ENCODE measurements around the gene PDE2A. TPM values are rescaled to one million over a fixed set of nuclear protein-coding genes. Genes with fewer than 3 reads are reported as not detected.

PDE2A gene
- total and polyA plus RNA-seq, 2 donors (not counting 3 experiments of a cell fraction or from before 2014, with no cell fraction given): 14.8 to 16.8 TPM

DNA sequence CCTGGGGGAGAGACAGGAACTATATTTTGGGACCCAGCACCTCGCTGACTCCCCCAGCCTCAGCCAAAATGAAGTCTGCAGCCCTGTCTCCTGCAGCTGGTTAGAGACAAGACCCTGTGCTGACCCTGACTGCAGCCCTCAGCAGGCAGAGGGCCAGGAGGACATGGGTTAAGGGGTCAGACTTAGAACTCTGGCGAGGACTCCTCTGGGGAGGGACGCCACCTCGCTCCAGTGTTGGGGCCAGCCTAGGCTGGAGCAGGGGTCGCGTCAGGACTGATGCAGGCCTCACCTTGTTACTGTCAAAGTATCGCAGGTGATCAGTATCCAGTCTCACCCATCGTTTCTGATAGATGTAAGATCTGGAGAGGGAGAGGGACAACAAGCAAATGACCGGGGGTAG is 36.9 kb upstream of the PDE2A start:
- H3K4me1 ChIP-seq (ENCODE audit: control insufficient read depth, extremely low read depth, insufficient read depth, low read length): no peaks in the 10 kb centered on the region
- TF ChIP-seq POLR2AphosphoS5 (IDR thresholded peaks at IDR 0.05; ENCODE audit: insufficient read depth, low read depth, low read length): no peak
- no peak for TF ChIP-seq CTCF (IDR thresholded peaks at IDR 0.05; ENCODE audit: extremely low read depth in 1 of 2, insufficient read depth in 1 of 2, low read depth in 1 of 2, low read length in 2 of 2)
- TF ChIP-seq EZH2 (IDR thresholded peaks at IDR 0.05; ENCODE audit: borderline replicate concordance, low read depth, low read length, severe bottlenecking): no peak
- no peak for TF ChIP-seq JUN (IDR thresholded peaks at IDR 0.05; ENCODE audit: borderline replicate concordance, insufficient read depth, insufficient read length, low read depth)
- TF ChIP-seq POLR2A (IDR thresholded peaks at IDR 0.05; ENCODE audit: low read depth, low read length): no peak
- no peak for TF ChIP-seq GATA2 (IDR thresholded peaks at IDR 0.05; ENCODE audit: insufficient read depth, insufficient read length, low read depth, low read length)
- TF ChIP-seq MYC (IDR thresholded peaks at IDR 0.05; ENCODE audit: low read depth, low read length): no peak
- TF ChIP-seq, protein P1, sequence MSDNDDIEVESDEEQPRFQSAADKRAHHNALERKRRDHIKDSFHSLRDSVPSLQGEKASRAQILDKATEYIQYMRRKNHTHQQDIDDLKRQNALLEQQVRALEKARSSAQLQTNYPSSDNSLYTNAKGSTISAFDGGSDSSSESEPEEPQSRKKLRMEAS (IDR thresholded peaks at IDR 0.05; ENCODE audit: insufficient read depth, insufficient read length): no peak
- TF ChIP-seq FOS (IDR thresholded peaks at IDR 0.05; ENCODE audit: borderline replicate concordance, insufficient read depth, low read length): no peak
- dilution Hi-C loops (cut with MboI; ENCODE audit: extremely low pct_ligation_motif_present, low sequenced_read_pairs): no loop called here
- H4K20me1 ChIP-seq (replicated peaks; ENCODE audit: control insufficient read depth, extremely low read depth, insufficient read depth, low read length): no peaks in the 10 kb centered on the region
- BruUV-seq (replicated peaks): no TSS peak
- ChIA-PET POLR2A (no interaction called here), CTCF (no interaction called here)
- H3K9me1 ChIP-seq (replicated peaks; ENCODE audit: control insufficient read depth, extremely low read depth, insufficient read depth, low read length): no peaks in the 10 kb centered on the region
- H3K9me3 ChIP-seq (replicated peaks; ENCODE audit: control insufficient read depth, insufficient read depth, low read length): no peaks in the 10 kb centered on the region
- DNase-seq (ENCODE audit: low read depth, low spot score) (no peak), FAIRE-seq (no peak)
- peaks cover 0 to 40% of the 10 kb centered on the region in 2 experiments for H3K36me3 ChIP-seq (ENCODE audit: control insufficient read depth in 2 of 2, extremely low read depth in 1 of 2, insufficient read depth in 2 of 2, low read length in 2 of 2)
- no peak overlapping the region for H3K9ac ChIP-seq (replicated peaks; ENCODE audit: extremely low read depth, insufficient read depth, low read length)
- intact Hi-C loops (cut with micrococcal nuclease): no loop called here
- H3K4me3 ChIP-seq (replicated peaks in 1 of 3; ENCODE audit: insufficient read depth in 1 of 3, low read depth in 1 of 3, low read length in 3 of 3): no peak overlapping the region
- no peak overlapping the region for H3K4me2 ChIP-seq (ENCODE audit: insufficient read depth, low read length)
- H3K27ac ChIP-seq (ENCODE audit: insufficient read depth, low read depth, low read length): no peak overlapping the region
- no peaks in the 10 kb centered on the region for H3K79me2 ChIP-seq (ENCODE audit: control insufficient read depth, insufficient read depth, low read length)
- H3K27me3 ChIP-seq (ENCODE audit: control insufficient read depth in 2 of 2, insufficient read depth in 2 of 2, low read length in 2 of 2): no peaks in the 10 kb centered on the region
- H2AFZ ChIP-seq (ENCODE audit: low read depth, low read length): no peak overlapping the region

Data from endothelial cell of umbilical vein (primary cell).